NCI-H146 treated with DMSO at 0.1 percent for 48 hours (cell line): ENCODE measurements around the gene GTSE1.

ENCODE experiments used
- DNase-seq: peaks from one replicate; lab custom pipeline; 2025; ENCODE audit not compliant: unreplicated experiment; lab: John Stamatoyannopoulos, UW

The GTSE1 gene

DNA sequence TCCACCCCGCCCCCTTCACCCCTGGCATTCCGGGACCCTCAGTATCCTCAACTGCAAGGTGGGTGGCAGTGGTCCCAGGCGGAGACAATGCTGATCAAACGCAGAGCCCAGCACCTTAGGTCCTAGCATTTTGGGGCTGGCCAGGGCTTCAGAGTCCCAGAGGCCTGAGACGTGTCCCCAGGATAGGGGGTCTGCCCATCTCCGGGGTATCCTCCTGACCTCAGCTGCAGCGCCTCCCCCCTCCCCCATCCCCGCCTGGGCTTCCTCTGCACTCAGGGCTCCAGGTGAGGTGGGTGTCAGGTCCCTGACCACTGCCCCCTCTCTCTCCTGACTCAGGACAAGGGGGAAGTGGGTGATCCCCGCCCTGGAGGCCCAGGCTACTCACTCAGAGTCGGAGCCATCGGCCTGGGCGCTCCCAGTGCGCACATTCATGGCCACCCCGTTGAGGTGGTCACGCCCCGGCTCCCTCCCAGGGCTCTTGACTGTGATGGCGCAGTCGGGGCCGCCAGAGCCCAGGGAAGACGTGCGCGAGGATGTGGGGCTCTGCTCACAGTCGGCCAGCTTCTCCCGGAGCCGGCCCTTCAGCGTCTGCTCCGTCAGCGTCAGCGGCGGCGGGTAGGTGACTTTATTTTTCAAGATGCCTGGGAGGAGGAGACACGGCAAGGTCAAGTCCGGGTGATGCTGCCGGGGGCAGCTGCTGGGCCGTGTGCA lies 67.1 kb downstream of the GTSE1 start:
- DNase-seq = no peak

DNA sequence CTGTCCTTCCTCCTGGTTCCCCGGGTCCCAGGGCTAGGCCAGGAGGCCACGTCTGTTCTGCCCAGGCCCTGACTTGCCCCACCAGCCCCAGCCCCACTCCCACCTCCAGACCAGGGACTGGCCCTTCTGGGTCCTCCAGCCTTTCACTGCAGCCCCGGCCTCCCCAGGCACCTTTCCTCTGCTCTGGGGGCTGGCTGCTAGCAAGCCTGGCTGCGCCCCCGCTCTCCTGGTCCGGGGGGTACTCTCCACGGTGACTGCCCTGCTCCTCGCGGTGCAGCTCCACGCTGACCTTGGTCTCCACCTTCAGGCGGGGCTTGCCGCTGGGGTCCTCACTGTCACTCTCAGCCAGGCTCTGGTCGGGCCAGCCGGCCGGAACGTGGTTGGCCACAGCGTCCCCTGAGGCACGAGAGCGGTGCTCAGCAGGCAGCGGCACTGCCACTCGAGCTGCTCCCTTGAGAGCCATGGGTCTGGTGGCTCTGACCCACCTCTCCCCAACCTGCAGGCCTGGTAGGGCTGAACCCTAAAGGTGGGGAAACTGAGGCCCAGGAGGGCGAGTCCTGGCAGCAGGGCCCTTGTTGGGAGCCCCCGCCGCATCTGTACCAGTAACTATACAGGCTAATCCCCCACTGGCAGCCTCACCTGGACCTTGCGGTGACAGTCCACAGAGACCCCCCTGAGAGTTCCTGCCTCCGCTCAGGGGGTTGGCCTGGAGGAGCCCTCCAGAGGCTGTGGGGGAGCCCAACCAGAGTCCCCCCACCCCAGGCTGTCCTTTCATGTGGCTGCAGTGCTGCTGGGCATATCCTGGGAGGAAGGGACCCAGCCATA lies 67.9 kb downstream of the GTSE1 start:
- DNase-seq = no peak

DNA sequence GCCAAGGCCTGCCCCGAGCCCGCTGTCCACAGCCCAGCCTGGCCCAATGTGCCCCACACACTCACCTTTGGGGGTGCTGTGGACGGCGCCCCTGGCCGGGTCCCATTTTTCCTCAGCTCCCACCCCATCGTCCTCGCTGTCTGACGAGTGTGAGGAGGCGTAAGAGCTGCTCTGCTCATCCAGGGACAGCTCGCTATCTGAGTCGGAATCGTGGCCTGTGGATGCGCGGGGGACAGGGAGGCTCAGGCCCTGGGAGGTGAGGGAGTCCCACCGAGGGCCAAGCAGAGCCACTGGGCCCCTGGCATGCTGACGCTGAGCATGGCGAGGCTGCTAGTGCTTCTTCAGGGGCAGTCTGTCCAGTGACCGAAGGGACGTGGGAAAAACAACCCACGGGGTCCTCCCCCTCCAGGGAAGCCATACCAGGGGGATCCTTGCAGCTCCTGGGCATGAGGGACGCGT lies 68.5 kb downstream of the GTSE1 start:
- DNase-seq = no peak

DNA sequence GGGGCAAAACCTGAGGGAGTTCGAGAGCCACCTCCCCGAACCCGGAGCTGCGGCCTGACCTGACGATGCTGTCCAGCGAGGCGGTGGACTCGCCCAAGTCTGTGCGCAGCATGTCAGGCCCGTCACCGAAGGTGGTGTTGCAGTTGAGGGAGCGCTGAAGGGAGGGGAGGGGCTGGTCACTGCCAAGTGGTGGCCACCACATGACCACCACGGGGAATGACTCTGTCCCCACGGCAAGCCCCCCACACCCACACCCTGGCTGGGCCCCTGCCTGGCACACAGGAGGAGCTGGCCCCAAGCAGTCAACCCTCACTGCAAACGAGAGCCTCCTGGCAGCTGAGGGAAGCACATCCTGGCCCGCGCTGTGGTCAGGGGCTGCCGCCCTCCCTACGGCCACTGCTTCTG lies 69.7 kb downstream of the GTSE1 start:
- DNase-seq = no peak

DNA sequence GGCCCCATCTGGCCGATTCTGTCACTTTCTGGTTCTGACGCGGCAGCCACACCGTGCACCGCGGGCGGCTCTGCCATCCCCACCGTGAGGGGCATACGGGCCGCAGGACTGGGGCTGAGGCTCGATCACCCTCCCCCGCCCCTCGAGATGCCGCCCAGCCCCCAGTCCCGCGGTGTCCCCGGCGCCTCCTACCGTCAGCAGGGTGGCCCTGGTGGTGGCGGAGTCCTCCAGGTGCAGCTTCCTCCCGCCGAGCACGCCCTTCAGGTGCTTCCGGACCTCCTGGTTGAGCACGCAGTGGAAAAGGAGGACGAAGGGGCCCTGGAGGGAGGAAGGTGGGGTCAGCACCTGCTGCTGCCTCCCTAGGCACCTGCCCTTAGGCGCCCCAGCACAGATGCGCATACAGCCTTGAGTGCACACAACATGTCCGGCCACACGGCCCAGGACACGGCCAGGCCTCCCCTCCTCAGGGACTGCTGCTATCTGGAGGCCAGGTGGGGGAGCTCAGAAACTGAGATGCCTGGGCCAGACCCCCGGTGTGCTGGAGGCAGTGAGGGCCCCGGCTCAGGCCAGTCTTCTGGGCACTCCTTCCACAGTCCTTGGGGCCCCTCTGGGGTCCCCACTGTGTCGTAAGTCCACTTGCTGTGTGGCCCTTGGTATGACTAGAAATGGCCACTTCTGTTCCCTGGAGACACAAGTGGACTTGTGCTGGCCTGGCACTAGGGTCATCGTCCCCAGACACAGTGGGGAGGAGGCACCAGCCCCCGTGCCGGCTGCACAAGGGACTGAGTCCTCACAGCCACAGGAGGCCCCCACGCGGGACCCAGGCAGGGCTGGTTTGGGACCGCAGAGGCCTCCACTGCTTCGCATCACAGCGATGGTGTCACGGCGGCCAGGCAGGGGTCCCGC lies 70.4 kb downstream of the GTSE1 start:
- no peak for DNase-seq

DNA sequence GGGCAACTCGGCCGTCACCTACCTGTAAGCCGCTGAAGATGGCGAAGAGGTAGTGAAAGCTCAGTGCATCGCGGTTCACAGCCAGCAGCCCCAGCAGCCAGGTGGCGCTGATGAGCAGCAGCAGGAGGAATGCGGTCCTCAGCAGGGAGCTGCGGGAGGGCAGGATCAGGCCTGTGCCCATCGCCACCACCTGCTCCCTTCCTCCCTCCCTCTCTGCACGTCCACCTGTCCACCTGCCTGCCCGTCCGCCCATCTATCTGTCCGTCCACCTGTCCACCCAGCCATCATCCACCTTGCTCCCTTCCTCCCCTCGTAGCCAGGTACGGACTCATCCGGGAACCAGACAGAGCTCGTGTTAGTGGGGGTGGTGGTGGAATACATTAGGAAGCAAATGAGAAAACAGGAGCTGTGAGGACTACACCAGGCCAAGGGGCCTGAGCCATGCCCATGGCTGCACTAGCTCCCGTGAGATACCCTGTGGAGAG lies 71.1 kb downstream of the GTSE1 start:
- DNase-seq = peak; percentile 68

DNA sequence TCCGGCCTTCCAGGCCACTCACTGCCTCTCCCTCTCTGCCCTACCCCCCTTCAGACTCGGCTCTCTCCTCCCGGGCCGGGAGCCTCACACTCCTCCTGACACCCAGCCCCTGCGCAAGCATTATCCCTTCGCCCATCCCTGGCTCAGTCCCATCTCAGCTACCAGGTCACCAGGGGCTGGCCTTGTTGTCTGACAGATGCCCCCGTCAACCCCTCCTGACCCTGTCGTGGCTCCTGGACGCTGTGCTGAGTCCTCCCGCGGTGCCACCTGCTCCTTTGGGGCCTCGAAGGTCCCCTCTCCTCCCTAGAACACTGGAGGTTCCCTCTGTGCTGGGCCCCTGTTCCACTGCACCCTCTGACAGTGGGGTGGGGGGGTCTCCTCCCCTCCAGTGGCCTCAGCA lies 71.8 kb downstream of the GTSE1 start:
- DNase-seq = no peak

DNA sequence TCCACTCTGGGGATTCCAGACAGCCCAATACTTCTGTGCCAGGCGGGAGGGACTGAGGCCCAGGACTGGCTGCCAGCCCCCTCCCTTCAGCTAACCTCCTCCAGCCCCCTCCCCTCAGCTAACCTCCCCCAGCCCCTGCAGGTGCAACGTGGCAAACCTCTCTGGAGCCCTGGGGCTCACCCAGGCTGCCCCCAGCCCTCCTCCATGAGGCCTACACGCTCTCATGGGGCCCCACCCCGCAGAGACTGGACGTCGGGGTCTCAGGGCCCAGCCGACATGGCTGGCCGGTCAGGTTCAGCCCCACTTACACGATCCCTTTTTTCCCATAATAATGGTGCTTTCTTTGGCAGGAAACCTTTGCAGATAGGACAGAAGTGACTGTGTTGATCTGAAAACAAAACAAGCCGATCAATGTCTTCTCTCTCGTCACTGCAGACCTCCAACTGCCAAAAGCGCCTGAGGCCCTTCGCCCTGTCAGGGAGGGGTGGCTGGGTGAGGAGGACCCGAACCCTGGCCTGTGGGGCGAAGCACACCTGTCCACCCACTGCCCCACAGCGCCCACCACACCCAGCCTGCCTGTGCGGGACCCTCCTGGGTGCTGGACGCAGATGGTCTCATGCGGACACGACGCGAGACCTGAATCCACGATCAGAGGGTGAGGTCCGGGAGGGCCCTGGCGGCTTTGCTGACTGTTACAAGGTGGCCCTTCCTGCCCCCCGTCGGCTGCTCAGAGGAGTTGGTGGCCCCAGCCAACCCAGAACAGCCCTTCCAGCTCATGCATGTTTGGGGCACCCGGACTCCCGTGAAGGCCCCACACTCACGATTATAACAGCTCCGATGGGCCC lies 72.4 kb downstream of the GTSE1 start:
- no peak for DNase-seq

DNA sequence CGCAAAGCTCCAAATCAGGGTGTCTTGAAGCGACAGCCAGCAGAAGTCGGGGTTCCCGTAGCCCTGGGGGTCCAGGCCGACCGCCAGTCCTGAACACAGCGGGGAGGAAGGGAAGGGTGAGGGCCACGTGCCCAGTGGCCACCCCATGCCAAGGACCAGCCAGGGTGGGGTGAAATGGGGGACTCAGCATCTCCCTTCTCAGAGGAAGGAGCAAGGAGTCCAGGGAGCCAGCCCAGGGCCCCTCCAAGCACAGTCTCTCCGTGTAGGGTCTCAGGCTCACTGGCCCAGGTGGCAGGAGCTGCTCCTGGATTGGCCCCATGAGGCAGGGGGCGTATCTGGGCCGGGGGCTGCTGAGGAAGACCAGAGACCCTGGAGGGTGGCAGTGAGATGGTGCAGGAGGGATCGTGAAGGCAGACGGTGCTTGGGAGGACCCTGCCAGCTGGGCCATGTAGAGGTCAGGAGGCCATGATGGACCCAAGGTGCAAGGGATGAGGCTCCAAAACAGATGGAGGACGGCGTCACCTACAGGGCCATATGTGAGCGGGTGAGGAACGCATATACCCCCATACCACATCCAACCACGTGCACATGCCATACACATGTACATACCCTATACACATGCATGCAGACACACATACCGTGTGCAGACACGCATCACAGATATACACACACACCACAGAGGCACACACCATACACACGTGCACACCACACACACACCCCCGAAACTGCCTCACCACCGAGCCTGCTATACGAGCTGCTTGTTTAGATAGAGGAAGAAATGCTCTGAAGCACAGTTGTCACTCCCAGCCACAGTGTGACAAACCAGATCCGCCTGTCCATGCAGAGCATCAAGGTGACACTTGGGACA lies 73.3 kb downstream of the GTSE1 start:
- DNase-seq = no peak

DNA sequence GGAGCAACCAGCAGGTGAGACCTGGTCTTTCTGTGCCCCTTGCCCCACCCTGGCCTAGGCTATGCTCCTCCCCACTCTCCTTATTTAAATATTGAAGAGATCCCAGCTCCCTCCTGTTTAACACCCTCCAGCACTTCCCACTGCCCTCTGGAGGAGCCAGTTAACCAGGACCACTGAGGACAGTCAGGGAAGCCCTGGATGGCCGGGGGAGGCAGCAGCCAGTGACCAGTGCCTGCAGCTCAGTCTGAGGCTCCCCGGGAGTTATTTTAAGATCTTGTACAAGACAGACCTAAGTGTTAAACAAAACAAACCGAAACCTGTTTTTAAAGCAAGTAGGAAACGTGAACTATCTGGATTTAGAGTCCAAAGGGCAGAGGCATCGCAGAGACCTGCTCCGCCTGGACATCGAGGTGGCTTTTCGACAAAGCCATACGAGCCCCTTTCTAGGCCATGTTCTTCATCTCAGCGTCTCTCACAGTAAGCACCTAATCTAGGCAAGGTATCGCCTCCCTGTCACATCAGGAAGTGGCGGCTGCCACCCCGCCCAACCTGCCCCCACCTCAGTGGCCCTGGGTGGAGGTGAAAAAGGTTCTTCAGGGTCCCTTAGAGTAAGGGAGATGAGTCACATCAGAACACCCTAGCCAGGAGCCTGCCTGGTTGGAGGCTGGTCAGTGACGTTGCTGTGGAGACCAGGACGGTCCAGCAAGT lies 74.1 kb downstream of the GTSE1 start:
- no peak for DNase-seq

DNA sequence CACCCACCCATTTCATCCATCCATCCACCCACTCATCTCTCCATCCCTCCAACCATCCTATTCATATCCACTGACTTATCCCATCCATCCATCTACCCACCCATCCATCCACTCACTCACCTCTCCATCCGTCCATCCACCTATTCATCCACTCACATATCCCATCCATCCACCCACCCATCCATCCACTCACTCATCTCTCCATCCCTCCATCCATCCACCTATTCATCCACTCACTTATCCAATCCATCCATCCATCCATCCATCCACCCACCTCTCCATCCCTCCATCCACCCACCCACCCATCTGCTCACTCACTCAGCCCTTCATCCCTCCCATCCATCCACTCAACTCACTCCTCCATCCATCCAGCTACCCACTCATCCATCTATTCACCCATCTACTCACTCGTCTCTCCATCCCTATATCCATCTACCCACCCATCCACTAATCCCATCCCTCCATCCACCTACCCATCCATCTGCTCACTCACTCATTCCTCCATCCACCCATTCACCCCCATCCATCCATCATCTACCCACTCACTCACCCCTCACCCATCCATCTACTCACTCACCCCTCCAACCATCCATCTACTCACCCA lies 75.1 kb downstream of the GTSE1 start:
- no peak for DNase-seq

DNA sequence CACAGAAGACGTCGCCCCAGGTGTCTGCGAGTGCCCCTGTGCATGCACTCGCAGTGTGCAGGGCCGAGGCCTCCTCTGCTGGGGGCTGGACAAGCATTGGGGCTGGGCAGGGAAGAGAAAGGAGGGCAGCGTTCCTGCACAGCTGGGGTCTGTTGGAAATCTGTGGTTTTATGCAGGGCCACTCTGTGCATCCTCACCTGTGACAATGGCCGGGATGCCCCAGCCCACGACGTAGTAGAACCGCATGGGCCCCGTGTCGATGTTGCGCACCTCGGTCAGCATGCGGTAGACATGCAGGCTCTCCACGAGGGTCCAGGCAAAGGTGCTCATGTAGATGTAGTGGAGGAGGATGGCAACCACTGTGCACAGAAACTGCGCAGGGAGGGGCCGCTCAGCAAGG lies 76.0 kb downstream of the GTSE1 start:
- no peak for DNase-seq

DNA sequence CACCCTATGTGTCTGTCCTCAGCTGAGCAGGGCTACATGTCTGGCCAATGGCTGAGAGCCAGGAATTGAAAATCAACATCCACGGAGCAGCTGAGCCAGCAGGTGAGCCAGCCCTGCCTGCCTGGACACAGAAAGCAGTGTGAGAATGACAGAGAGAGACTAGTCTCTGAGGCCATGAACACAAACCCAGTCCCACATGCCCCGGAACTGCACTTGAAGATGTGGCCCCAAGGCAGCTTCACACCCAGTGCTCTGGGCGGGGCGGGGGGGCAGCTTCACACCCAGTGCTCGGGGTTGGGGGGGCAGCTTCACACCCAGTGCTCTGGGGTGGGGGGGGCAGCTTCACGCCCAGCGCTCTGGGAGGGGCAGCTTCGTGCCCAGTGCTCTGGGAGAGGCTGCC lies 76.5 kb downstream of the GTSE1 start:
- no peak for DNase-seq

DNA sequence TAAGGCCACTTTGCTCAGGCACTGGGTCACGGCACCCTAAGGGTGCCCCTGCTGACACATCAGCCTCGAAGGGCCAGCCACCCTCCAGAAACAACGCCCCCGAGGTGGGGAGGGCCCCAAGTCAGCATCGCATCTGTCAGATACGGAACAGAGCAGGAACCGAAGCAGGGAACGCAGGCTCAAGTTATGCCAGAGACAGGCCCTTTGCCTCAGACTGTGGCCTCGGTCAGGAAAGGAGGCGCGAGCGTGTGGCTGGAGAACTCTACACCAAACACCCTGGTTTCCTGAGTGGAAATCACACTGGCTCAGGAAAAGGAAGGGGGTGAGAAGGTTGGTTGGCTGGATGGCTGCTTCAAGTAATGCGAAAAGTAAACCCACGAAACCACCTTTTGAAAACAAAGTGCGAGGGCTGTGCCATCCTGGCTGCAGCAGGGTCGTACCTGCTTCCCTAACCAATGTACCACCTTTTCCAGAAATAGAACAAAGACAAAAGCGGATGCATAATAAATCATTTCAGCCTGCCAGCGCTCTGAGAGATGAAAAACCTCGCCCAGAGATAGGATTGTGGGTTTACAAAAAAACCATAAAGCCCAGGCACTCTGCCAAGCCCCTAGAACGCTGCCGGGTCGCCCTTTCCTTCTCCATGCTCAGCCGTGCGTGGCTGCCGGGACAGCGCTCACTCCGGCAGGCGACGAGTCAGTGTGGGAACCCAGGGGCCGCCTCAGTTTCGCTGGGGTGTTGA lies 77.4 kb downstream of the GTSE1 start:
- DNase-seq = no peak

DNA sequence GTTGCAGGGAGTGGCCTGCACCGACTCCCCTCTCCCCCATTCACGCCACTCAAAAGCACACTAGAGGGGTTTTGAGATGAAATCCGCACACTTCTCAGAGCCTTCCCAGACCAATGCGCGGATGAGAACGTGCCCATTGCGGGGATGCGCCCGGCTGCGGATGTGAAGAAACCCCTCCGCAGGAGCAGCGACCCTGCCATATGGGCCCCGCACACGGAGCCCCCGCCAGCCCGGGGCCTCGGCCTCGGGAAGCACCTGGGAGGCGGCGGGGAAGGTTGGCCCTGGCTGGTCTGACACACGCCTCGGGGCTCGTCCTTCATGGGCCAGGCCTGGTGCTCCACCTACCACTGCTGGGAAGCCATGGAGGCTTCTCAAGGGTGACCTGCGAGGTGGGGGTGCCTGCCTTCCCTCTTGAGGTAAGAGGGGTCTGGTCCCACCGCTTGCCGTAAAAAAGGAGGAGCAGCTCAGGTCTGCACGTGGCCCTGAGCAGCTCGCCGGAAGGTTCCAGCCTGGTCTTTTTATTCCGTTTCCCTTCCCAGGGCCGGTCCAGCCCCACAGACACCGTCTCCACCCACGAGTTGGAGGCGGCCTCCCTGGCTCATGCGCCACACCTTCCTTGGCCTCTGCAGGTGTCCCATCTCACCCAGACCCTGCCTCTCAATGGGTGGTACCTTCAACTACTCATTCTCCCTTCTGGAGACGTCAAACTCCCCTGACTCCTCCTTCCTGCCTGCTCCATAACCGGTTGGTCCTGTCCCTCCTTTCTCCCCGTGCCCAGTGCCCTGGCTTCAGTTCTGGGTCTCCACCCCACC lies 78.2 kb downstream of the GTSE1 start:
- no peak for DNase-seq

DNA sequence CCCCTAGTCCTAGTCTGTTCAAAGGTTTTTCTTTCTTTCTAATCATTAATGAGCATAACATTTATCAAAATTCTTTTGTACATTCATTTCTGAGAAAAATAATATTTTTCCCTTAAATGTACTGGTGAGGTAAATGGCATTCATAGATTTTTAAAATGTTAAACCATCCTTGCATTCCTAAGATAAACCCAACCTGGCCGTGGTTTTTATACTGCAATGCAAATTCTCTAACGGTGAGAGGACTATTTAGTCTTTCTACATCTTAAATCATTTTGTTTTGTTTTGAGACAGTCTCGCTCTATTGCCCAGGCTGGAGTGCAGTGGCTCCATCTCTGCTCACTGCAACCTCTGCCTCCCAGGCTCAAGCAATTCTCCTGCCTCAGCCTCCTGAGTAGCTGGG lies 79.4 kb downstream of the GTSE1 start:
- no peak for DNase-seq
